Activated CD4-positive, alpha-beta T cell treated with anti-CD3 and anti-CD28 coated beads for 4 hours (primary cell): ENCODE results near the gene HARS1.
"Not testable (repeated sequence)": the region's sequence is repeated elsewhere in the genome, so short reads cannot be mapped to it uniquely, and the experiment has no call there.

ENCODE experiments used
- DNase-seq, 2 donors: peaks; one replicate each; pipeline ENCODE4 v3.0.0-alpha.2; 2020

HARS1 gene, protein sequence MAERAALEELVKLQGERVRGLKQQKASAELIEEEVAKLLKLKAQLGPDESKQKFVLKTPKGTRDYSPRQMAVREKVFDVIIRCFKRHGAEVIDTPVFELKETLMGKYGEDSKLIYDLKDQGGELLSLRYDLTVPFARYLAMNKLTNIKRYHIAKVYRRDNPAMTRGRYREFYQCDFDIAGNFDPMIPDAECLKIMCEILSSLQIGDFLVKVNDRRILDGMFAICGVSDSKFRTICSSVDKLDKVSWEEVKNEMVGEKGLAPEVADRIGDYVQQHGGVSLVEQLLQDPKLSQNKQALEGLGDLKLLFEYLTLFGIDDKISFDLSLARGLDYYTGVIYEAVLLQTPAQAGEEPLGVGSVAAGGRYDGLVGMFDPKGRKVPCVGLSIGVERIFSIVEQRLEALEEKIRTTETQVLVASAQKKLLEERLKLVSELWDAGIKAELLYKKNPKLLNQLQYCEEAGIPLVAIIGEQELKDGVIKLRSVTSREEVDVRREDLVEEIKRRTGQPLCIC

DNA sequence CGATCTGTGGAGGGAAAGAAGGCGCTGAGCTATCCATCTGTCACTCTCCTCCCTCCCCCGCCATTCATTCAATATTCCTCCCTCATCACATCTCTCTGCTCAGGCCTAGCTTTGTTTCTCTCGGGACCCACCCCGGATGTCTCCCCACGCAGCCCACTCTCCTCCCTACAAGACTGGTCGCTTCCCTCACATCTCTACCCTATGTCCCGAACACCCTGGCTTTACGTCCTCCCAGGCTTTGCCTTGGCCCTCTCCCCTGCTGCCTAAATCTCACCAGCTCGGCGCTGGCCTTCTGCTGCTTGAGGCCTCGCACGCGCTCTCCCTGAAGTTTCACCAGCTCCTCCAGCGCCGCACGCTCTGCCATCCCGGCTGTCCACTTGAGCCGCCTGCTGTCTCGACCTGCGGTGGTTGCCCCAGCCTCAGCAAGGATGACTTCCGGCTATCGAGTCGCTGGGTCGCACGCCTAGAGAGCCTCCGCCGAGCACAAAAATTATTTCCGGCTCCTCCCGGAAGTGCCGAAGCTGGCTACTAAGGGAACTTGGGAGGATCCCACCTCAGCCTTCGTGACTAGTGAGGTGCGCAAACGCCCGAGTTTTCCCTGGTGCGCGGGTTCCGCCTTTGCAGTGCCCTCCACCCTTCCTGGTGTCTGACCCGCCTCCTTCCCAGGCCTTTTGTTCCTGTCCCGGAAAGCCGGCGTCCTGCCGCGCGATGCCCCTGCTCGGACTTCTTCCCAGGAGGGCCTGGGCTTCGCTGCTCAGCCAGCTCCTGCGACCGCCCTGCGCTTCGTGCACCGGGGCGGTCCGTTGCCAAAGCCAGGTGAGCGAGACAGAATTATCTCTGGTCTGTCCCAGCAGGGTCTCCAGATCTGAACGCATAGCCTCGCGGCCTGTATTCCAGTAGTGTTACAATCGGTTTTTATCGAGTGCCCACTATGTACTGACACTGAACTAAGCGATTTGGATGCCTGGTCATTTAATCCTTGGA lies at the start of gene HARS1, which contains the start of gene HARS2:
Gene HARS1 (minus strand): TSS at position 430 of the 984 bp plus-strand sequence. CDS start 66 bp downstream, at position 364.
Gene HARS2 (plus strand): TSS at position 515 of the 984 bp plus-strand sequence. CDS start 194 bp downstream, at position 709.
- peak; percentile 75 to 78 for DNase-seq

DNA sequence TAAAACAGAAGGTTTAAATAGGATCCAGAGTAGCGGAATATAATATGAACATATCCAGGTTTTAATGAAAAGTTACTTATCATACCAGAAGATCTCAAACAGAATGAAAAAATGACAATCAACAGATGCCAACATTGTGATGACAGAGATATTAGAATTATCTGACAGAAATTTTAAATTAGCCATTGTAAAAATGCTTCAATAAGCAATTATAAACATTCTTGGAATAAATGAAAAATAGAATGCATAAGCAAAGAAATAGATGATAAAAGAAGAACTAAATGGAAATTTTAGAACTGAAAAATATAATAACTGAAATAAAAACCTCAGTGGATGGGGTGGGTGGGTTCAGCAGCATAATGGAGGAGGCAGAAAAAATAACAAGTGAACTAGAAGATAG lies 46.3 kb upstream of the HARS1 start:
- DNase-seq = no peak

DNA sequence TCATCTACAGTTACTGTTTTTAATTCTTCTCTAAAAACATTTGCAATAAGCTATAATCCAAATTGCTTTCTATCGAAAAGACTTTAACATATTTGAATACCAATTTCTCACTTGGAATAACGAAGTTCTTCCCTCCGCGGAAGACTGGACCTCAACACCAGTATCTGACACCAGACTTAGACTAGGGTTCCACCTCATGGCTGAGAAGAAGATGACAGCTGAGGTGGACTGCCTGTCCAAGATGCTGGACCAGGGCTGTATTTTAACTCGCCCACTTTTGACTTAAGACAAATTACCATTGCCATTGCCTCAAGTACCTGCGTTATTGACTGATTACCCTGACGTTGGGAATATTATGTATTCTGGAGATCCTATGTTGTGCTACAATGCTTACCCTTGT lies 43.2 kb upstream of the HARS1 start:
- DNase-seq = no peak

DNA sequence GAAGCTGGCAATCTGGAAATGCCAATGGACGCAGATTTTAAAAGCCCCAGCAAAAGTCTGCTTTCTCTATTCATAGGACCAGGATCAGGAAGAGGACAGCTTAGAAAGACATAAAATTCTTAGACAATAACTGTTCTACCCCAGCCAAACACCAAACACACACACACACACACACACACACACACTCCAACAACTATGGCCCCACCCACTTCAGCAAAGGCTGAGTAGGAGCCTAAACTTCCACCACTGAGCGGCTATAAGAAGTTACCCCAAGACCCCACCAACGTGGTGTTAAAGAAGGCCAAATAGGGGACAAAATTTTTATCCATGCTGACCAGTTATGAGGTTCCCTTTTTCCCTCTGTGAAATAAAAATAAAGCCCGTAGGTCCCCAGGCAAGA lies 41.9 kb upstream of the HARS1 start:
- DNase-seq = no peak

DNA sequence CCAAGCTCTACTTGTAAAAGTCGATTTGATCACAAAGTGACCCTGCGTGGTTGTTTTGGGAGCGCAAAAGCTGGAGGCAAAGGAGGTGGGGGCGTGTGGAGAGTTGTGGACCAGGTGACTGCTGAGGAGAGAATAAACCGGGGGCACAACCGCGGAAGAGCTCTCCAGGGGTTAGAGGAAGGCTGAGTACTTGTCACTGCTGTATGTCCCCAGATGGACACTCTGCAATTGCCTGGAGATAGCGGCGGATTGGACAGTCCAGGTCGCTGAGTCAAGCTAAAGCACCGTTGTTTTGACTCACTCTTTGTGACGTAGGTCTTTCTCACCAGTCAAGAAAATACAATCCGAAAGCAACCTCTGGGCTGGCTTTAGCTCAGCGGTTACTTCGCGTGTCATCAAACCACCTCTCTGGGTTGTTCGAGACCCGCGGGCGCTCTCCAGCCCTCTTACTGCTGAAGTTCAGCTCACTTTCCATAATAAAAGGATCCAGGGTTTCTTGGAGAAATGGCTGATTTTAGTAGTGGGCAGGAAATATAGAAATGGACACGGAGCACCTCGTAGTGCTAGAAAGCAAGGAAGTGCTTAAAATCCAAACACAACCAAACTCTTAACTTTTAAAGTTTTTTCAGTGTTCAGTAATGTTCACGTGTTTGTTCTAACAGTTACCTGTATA lies 34.8 kb upstream of the HARS1 start:
- DNase-seq = peak; percentile 50 to 56

DNA sequence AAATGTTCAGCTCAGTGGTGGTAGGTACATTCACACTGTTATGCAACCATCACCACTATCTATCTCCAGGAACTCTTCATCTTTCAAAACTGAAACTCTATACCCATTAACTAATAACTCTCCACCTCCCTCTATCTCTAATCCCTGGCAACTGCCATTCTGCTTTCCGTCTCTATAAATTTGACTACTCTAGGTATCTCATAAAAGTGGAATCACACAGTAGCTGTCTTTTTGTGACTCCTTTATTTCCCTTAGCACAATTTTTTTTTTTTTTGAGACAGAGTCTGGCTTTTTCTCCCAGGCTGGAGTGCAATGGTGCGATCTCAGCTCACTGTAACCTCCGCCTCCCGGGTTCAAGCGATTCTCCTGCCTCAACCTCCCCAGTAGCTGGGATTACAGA lies 30.2 kb upstream of the HARS1 start:
- not testable (repeated sequence) for DNase-seq

DNA sequence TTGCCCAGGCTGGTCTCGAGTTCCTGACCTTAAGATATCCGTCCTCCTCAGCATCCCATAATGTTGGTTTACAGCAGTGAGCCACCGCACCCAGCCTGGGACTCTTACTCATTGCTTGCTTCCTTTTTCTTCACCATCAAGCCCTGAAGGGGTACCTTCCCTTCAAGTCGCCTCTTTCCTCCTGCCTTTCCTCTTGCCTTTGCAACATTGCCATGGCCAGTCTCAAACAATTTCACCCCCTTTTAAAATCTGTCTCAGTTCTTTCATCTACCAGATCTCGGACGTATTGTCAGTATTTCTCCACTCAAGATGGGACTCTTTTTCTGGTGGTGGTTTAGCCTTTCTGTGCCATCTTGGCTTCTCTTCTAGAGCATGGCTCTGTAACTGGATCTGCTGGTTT lies 29.6 kb upstream of the HARS1 start:
- DNase-seq = not testable (repeated sequence)

DNA sequence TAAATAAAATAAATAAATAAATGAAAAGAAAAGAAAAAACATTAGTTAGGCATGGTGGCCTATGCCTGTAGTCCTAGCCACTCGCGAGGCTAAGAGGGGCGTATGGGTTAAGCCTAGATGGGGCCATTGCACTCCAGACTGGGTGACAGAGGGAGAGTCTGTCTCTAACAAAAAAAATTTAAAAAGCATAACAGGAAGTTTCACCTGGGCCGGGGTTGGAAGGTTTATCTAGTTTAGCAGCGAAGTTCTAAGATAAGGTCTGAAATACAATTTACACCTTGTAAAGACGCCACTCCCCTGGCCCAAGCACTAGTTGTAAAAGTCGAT lies 27.1 kb upstream of the HARS1 start:
- no peak for DNase-seq

DNA sequence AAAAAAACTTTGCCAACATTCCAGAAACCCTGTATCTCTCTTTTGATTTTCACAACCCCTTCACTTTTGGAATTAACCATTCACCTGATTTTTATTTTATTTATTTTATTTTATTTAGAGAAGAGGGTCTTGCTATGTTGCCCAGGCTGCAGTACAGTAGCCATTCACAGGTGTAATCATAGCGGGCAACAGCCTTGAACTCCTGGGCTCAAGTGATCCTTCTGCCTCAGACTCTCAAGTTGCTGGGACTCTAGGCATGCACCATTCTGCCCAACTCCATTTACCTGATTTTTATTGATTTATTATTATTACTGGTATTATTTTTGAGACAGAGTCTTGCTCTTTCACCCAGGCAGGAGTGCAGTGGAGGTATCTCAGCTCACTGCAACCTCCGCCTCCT lies 25.1 kb upstream of the HARS1 start:
- DNase-seq = not testable (repeated sequence)

DNA sequence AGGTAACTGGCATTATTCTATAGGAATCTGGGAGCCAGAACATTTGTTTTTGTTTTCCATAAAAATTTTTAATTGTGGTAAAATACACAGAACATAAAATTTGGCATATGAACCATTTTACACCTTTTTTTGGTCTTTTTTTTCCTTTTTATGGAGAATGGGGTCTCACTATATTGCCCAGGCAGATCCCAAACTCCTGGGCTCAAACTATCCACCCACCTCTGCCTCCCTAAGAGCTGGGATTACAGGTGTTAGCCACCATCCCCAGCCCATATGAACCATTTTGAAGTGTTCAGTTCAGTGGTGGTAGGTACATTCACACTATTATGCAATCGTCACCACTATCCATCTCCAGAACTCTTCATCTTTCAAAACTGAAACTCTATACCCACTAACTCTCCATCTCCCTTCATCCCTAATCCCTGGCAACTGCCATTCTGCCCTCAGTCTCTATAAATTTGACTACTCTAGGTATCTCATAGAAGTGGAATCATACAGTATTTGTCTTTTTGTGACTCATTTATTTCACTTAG lies 22.5 kb upstream of the HARS1 start:
- no peak for DNase-seq

DNA sequence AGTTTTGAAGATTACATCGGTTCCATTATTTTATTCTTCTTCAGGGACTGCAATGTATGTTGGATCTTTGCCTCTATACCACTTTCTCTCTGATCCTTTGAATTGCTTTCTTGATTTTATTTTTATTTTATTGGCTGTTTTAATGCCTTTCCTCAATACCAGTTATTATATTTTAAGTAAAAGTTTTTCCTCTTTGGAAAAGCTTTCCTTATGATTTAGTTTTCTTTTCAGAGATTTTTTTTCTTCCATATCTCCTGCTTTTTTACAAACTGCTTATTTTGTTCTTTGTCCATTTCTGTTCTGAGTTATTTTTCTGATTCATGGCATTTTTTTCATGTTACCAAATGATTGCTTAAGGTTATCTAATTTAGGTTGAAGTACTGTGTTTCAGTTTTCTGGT lies 20.6 kb upstream of the HARS1 start:
- DNase-seq = no peak

DNA sequence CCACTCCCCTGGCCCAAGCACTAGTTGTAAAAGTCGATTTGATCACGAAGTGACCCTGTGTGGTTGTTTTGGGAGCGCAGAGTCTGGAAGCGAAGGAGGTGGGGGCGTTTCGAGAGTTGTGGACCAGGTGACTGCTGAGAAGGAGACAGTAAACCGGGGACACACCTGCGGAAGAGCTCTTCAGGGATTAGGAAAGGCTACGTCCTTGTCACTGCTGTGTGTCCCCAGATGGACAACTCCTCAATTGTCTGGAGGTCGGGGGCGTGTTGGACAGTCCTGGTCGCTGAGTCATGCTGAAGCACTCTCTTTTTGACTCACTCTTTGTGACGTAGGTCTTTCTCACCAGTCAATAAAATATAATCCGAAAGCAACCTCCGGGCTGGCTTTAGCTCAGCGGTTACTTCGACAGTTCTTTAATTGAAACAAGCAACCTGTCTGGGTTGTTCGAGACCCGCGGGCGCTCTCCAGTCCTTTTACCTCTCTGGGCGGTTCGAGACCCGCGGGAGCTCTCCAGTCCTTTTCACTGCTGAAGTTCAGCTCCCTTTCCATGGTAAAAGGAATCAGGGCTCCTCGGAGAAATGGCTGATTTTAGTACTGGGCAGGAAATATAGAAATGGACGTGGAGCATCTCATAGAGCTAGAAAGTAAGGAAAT lies 19.9 kb upstream of the HARS1 start:
- peak; percentile 76 to 94 for DNase-seq

DNA sequence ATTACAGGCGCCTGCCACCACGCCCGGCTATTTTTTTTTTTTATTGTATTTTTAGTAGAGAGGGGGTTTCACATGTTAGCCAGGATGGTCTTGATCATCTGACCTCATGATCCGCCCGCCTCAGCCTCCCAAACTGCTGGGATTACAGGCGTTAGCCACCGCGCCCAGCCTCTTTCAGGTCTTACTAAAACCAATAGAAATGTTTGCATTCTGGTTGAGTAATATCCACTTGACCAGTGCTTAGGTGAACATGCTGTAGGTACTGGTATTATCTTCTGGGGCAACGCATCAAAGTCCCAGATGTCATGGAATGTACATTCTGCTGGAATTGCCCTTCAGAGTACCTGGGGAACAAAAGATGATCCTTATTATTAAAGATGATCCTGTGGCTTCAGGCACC lies 17.6 kb upstream of the HARS1 start:
- not testable (repeated sequence) for DNase-seq

DNA sequence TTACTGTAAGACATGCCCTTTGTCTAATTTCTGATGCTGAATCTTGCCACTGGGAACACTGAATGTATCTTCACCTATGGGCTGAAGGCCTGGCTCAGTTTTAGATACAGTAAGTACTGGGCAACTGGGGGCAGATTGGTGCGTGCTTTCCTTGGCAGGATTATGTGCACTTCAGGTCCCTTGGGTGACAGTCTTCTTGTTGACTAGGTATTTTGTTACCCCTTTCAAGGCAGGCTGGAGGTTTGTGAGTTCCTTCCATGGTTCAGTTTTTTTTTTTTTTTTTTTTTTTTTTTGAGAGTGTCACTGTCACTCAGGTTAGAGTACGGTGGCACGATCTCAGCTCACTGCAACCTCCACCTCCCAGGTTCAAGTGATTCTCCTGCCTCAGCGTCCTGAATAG lies 16.6 kb upstream of the HARS1 start:
- no peak for DNase-seq

DNA sequence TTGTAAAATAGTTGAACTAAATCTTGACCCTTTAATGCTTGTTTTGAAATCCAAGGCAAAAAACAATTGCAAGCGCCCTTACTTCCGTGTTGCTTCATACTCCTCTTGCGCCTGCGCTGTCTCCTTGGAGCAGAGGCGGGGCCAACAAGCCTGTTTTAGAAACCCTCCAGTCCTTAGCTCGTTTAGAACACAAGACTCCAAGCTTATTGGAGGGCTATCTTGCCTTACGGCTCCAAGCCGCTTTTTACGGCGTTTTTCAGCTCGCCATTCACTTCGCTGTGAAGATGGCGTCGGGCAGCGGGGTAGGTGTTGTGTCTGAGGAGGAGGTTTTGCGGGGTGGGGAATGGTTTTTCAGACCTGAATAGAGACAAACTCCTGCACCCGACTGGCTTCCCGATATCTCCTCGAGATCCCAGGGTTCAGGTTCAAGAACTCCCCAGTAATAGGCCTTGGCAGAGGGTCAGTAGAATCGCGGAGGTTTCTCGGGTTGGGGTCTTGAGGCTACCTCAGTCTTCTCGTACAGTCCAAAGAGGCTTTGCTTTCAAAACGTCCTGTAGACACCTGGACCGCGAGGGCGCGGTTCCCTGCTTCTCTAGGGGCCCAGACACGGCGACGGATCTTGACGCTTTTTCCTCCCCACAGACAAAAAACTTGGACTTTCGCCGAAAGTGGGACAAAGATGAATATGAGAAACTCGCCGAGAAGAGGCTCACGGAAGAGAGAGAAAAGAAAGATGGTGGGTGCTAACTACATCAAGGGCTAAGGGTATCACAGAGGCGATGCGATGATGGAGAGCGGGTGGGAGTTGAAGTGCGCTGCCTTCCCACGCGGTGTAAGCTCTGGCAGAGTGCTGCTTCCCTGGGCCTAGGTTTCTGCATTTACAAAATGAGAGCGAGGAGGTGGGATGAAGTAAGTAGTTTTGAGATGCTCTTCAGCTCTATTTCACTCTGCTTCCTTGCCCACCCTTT lies 9.3 kb upstream of the HARS1 start, which contains the start of gene ZMAT2:
Gene ZMAT2 (plus strand): TSS at position 271 of the 968 bp plus-strand sequence. CDS start 14 bp downstream, at position 285.
- peak; percentile 91 to 92 for DNase-seq

DNA sequence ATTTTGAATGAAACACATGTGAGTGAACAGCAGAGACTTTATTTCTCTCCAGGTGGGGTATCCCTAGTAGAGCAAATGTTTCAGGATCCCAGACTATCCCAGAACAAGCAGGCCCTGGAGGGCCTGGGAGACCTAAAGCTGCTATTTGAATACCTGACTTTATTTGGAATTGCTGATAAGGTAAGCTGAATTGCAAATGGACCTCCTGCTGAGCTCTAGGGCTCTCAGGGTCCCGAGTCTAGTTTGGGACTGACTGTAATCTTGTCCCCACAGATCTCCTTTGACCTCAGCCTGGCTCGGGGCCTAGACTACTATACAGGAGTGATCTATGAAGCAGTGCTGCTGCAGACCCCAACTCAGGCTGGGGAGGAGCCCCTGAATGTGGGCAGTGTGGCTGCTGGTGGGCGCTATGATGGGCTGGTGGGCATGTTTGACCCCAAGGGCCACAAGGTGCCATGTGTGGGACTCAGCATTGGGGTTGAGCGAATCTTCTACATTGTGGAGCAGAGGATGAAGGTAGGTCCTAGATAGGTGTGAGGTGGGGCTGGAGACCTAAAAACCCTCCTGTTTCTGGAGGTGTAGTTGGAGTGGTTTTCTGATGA lies 5.8 kb upstream of the HARS1 start:
- no peak for DNase-seq

DNA sequence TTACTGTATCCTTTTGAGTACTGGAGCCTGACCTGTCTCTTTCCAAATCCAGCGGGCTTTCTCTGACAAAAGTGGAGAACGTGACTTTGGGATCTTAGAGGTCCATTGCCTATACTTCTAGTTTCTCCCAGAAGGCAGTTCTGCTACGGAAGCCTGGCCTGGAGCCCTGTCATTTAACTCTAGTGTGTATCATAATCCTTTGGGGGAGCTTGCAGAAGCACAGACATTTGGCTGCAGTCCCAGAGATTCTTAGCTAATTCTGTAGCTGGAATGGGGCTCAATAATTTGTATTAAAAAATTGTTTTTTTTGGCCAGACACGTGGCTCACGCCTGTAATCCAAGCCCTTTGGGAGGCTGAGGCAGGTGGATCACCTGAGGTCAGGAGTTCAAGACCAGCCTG lies 3.1 kb upstream of the HARS1 start:
- DNase-seq = no peak

DNA sequence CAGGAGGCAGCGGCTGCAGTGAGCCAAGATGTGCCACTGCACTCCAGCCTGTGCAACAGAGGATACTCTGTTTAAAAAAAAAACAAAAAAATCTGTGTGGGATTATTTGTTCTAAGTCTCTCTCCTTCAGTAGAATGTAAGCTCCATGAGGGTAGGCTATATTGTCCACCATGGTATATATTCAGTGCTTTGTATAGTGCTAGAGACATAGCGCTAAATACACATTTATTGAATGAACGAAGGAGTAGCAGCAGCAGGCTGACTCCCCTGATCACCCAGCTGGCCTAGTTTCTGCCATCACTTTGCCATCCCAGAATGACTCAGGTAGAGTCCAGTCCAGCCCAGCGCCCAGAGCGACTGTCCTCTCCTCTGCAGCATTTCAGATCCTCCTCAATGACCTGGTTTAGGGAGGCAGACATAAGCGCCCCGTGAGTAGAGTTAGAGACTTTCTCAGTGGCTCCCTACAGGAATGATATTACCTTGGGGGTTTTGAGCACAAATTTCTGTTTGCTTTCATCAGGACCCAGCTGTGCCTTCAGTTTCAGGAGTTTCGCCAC lies 716 bp downstream of the HARS1 start:
- DNase-seq = no peak

DNA sequence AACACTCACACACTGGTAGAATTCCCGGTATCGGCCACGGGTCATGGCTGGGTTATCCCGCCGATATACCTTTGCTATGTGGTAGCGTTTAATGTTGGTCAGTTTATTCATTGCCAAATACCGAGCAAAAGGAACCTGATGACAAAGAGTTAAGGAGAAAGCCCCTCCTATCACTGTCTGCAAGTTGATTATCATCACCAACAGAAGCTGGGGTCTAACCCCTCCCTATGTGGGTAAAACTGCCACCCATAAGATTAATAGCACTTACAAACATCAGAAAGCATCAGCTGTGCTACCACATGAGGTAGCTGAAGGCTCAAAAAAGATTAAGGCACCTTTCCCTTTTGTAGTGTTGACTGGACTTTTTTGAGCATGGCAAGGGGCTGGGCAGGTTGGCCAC lies 12.2 kb downstream of the HARS1 start:
- DNase-seq = no peak

DNA sequence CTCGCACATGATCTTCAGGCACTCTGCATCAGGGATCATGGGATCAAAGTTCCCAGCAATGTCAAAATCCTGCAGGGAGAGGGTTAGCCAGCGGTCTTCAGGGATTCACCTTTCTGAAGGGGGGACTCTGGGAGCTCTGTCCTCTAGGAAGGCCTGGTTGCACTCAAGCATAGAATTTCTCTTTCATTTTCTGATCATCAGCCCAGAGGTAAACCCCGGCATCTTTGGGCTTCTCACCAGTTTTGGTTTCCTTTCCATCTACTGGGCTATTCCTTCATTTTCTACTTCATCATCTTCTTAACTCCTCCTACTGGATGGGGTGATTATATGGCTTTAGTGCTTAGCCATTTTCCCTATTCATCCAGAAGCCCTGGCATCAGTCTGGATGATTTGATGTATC lies 13.2 kb downstream of the HARS1 start:
- no peak for DNase-seq
